HG03460 (cell line): ENCODE measurements around the gene ELMO3.

Experiments used
- ATAC-seq: cut with Tn5 transposase; IDR thresholded peaks from one replicate; pipeline ENCODE4 v1.9.1; 2021; ENCODE audit not compliant: unreplicated experiment

ELMO3 gene

DNA sequence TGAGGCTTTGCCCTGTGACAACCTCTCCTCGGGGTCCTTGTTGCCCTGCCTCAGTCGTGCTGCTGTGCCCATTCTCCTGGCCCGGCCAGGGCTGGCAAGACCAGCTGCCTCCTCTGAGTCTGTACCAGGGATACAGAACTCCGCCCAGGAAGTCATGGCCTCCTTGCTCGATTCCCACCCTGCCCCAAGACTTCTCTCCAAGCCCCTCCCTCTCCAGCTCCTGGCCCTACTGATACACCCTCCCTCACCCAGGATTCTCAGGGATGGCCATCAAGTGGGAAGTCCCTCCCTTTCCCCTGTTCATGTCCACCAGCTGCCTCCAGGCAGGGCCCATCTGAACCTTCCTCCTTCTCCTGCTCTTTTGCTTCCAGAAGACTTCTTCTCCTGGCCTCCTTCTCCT is 16.8 kb downstream of the ELMO3 start:
- no peak for ATAC-seq

DNA sequence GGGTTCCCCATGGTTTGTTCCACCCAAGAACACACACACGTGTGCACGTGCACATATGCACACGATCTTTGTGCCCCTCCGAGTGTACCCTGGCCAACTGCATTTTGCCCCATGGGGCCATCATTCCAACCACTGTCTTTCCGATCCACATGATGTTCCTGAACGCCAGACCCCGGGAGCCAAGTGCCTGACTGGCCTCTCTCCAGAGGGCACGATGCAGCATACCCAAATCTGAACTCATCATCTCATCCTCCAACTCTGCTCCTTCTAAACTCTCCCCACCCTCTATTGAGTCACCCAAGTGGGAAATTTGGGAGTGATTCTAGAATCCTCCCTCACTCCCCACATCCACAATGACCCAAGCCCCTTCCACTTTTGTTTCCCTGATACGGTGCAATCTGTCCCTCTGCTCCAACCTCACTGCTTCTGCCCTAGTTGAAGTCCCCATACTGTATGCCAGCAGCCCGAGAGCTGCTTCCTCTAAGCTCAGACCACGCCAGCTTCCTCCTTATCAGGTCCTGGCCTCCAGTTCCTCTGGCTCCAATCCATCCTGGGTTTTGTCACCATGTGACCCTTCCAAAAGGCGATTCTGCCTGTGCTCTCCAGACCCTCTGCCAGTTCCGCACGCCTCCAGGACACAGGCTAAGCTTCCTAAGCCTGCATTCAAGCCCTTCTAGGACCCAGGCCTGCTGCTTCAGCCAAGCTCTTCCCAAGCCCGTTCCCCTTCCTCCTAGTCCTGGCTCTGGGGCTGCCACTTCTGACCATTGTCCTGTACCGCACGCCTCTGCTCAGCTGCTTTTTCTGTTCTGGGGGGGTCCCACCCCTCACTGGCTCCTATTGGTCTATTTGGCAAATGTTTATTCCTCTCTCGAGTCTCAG is 17.9 kb downstream of the ELMO3 start:
- no peak for ATAC-seq

DNA sequence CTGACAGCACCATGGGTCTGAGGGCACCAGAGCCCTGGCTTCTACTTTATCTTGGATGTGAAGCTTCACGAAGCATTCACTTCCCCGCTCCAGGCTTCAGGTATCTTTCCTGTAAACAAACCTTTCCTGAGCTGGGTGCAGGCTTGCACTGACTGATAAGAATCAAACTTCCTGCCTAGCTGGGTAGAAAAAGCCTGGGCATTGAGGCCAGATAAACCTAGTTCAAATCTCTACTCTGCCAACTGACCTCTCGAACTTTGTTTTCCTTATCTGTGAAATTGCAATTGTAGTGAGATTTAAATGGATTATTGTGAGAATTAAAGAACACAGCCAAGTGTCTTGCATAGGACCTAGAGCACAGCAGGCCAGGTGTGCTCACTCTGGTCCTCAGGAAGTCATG is 25.1 kb downstream of the ELMO3 start:
- no peak for ATAC-seq

DNA sequence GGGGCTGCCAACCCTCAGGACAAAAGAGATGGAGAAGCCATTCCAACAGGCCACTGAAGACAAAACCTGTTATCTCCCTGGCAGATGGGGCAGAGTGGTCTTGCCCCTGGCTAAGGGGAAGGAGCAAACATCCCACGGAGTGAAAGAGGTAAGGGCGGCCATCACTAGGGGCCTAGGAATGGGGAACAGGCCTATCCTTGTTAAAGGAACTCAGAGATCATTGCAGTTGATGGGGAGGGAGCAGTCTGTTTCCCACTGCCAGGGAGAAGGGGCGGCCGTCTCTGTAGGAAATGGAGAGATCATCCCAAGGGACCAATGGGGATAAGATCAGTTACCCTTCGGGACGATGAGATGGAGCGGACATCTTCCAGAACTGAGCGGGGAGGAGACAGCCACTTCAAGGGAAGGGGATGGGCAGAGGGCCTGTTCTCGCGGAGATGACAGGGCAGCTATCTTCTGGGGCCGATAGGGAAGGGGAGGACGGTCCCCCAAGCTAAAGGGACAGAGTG is 27.4 kb downstream of the ELMO3 start:
- no peak for ATAC-seq

DNA sequence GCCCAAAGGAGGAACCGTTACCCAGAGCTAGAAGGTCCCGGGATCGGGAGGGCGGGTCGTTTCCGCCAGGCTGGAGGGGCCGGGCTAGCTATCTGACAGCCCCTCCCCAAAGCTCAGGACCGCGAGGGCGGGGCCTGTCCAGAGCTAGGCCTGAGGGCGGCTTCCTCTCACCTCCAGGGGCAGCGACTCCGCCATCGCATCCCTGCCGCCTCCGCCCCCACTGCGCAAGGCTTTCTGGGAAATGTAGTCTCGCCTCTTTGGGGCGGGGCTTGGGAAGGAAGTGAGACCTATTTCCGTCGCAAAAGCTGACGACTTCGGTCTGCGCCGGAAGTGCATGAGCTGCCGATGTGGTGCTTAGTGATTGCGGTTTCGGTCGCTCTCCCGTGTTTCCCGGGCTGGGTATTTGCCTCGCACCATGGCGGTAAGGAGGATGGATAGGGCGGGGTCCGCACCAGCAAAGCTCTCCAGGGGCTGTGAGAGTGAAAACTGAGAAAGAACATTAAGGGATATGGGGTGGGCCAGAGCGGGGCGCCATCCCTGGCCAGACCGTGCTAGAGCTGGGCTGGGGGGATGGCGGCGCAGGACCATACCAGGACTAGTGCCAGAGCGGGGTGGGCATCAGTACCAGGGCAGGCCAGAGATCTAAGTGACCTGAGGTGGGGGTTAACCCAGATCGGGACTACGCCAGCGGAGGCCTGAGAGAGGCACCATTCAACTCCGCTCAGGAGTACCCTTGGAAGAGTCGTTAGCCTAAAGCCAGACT is 28.1 kb downstream of the ELMO3 start, which contains the start of gene TMEM208:
Gene TMEM208, plus strand, starts transcription at position 327 of the 763 bp plus-strand sequence. Its CDS starts 89 bp downstream, at position 416.
- ATAC-seq: peak; percentile 93

DNA sequence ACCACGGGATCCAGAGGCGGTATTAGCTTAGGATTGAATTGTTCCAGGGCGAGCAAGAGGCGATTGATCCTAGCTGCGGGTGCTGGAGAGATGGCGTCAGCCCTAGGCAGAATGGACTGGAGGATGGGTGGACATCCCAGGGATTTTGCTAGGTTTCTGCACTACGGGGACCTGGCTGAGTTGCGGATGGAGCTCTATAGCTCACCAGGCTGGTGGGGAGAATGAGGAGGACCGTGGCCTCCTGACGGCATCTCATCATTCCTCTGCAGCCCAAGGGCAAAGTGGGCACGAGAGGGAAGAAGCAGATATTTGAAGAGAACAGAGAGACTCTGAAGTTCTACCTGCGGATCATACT is 28.6 kb downstream of the ELMO3 start:
- no peak for ATAC-seq

DNA sequence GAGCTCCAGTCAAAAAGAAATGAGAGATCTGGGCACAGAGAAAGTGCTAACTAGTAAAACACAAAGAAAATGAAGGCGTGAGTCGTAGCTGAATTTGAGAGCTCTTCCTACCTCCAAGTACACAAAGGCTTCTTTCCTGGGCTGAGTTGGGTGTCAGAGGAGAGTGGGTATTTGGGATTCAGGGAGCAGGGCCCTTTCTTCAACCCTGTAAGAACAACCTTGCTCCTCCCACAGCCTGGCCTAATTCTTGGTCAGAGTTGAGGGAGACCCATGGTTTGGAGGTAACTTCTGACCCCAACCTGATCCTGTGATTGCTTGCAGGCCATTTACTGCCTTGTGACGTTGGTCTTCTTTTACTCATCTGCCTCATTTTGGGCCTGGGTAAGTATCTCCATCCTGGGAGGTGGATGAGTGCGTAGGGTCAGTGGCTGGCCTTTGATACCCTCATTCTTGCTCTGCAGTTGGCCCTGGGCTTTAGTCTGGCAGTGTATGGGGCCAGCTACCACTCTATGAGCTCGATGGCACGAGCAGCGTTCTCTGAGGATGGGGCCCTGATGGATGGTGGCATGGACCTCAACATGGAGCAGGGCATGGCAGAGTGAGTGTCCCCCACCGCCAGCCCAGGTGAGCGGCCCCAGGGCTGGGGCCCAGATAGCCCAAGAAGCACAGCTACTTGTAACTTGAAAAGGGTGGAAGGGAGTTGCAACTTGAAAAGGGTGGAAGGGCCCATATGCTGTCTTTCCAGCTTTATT is 29.3 kb downstream of the ELMO3 start:
- no peak for ATAC-seq

DNA sequence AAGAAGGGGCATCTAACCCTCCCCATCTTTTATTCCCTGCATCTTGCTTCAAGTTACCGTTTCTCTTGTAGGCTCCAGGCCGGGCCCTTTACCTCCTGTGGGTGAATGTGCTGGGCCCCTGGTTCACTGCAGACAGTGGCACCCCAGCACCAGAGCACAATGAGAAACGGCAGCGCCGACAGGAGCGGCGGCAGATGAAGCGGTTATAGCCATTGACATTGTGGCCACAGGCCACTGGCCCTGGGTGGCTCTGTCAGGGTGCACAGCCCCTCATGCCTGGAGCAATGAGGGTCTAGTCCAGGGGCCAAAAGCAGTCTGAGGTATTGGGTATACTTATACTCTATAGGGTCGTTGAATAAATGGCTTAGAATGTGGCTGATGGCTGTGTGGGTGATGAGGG is 30.0 kb downstream of the ELMO3 start:
- ATAC-seq: no peak

DNA sequence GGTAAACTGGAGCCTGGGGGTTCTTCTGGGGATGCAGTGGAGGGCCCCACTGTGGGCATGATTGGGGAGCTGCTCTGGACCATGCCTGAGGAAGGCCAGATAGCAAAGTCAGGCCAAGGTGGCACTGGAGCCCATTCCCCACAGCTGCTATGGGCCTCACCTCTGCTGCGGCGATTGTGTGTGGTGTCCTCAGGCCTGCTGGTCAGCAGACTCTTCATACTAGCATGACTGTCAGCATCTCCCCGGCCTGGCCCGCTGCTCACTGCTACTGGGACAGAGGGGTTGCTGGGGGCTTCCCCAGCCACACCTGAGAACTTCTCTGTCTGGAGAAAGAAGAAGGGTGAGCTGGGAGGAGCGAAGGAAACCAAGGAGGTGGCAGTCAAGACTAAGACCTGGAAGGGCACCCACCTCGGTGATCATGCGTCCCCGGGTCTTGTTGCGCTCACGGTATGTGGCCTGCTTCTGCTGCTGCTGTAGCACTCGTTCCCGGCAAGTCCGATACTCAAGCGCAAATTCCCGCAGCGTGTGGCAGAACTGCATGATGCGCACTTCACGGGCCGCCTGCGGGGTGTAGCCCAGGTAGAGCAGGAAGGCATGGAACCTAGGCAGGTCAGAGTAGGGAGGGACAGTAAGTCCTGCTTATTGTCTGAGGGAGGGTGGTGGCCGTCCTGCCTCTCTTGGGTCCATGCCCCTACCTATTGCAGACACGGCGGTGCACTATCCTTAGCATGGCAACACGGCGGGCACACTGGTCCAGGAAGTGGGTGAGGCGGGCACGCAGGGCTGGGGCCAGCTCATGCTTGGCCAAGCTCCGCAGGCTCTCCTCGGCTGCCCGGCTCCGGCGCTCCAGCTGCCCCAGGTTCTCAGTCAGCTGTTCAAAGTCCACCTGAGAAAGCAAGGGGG is 31.2 kb downstream of the ELMO3 start:
- ATAC-seq: no peak

DNA sequence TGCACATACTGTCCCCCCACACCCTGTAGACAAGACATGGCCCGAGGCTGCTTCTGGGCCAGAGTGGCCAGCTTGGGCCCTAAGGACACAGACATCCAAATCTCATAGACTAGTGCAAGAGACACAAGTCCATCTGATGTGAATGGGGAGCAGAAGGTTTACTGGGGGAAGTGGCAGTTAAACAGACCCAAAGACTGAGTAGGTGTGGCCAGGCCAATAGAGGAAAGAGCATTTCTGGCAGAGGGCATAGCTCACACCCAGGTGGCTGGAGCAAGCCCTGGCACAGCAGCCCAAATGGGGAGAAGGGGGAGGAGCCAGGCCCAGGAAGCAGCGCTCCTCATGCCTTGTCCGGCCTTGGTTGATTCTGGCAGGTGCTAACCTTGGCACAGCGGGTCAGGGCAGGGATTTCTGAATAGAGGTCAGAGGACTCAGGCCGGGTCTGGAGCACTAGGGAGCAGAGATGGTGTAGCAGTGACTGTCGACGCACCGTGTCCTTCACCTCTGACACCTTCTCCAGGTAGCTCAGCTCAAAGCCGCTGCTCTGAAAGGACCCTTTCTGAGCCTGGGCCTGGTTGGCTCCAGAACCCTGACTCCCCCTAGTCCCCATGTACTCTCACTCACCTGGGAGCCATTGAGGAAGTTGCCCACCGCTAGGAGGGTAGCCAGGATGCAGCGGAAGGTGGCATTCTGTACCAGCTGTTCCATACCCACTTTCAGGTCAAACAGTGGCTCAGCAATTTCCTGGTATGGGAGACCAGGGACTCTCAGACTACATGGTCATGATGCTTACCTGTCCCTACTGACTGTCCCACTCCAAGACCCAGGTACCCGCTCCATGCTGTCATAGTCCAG is 32.1 kb downstream of the ELMO3 start:
- no peak for ATAC-seq

DNA sequence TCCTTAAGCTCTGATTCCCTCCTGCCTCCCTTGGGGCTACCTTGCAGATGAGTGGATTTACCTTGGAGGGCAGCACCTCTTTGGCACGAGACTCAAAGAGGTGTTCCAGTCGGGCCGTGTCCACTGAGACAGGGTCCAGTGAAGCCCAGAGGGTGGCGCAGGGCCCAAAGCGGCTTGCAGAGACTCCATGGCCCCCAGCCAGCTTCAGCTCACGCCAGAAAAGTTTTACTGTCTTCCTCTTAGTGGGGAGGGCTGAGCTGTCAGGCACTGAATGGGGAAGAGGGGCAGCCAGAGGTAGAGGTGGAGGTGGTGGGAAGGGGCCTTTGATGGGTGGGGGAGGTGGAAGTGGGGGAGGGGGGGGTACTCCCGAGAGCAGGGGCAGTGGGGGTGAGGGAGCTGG is 34.7 kb downstream of the ELMO3 start:
- no peak for ATAC-seq

DNA sequence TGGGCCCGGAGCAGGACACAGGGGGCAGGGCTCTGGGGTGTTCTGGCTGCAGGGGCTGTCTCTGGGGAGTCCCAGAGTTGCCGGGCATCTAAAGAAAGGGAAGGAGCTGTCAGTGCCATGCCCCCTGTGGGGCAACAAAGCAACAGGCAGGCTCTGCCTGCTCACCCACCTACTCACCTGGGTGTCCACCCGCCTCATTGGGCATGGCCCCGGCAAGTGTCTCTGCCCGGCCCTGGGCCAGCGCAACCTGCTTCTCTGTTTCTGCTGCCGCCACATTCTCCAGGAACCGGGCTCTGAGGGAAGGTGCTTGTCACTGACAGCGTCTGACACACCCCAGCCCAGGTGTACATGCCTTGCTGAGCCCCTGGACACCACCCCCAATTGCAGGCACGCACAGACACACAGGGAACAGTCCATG is 35.3 kb downstream of the ELMO3 start:
- ATAC-seq: no peak

DNA sequence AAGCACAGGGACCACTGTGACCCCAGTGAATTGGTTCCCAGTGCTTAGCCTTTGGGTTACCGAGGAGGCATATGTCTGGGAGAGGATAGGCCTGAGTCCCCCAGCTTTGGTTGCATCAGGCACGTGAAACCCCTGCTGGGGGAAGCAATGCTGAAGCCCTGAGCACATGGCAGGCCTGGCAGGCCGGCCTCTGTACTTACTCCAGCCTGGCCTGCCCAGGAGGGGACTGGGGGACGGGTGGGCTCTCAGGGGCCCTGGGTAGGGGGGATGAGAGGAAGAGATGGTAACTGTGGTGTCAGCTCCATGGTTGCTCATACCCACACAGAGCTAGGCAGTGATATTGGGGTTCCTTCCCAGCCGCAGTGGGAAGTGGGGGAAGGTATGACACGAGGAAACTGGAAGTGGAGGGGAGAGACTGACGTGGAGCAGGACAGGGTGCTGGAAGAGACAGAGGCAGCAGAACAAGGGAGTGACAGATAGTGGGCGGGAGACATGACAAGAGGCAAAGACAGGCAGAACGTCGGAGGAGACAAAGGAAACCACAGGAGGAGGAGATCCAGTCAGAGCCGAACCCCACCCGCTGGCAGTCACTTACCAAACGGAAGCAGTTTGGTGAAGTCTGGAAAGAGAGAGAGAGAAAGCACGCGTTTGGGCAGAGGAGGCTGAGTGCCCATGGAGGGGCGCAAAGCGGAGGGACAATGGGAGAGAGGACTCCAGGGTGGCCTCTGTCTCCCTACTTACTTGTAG is 37.1 kb downstream of the ELMO3 start:
- ATAC-seq: no peak

DNA sequence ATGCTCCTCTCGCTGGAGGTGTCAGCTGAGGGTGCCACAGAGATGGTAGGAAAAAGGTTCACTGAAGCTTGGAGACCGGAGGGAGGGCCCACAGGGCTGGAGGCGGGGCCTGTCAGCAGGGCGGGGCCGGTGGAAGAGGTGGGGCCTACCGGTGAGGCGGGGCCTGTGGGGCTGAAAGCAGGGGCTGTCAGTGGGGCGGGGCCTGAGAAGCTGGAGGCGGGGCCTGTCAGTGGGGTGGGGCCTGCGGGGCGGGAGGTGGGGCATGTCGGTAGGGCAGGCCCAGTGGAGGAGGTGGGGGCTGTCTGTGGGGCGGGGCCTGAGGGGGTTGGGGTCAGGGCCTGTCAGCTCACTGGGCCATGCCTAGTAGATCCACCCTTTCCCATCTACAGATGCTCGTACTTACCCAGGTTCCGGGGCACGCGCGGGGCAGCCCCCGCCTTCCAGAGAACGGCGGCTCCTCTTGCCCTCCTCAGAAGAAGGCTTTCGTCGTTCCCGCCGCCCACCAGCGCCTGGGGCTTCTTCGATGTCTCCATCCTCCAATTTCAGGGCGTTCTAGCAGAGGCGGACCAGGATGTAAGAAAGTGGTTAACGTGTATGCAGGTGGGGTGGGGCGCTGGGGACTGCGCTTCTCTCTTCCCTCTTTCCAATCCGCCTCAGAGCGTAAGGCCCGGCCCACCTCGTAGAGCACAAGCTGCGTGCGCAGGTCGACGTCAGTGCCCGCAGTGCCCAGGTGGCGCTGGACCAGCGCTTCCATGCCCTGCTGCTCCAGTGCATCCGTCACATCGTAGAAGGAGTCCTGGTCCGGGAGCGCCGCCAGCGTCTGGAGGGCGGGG is 37.8 kb downstream of the ELMO3 start:
- no peak for ATAC-seq

DNA sequence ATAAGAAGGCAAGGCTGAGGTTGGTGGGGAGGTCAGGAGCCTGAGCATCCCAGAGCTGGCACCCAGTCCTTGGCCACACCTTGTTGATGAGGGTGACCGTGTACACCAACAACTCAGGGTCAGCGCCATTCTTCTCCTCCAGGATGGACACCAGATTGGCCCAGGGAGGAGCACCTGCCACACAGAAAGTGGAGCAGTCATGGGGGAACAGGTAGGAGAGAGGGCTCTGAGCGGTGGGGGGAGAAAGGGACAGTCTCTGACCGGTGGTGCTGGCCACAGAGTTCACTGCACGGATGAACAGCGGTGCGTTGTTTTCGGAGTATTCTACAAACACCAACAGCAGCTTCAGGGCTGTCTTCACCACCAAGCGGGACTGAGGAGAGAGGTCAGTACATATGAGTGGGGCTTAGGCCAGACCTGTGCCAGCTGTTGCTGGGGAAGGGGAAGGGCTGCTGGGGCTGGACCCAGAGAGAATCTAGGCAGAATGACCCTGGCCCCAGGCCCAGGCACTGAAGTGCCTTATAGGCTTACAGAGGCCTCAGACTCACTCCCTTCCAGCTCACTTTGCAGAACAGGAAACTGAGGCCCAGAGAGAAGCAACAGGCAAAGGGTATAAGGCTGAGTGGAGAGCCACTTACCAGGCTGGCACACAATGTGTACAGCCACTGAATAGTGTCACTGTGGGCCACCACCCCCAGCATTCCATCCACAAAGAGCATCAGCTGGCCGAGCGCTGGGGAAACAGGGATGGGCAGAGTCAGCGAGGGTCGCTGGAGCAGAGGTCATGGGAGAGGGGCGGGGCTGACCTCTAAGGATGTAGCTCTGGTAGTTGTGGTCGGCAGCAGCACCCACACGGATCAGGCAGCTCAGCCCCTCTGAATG is 38.7 kb downstream of the ELMO3 start:
- no peak for ATAC-seq

DNA sequence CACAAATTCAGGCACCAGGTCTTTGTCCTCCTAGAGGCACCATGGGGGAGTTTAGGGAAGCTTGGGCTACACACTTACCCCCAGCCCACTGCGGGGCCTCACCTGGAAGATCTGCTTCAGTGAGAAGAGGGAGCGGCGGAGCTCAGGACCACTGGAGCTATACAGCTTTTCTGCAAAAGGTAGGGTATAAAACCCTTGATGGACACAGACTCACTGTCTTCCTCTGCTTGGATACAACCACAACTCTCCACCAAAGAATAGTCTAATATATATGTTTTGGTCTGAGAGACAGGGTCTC is 39.3 kb downstream of the ELMO3 start:
- no peak for ATAC-seq
